K562 (cell line): Measurements from ENCODE around the gene PLA2G4D. TPM values are rescaled to one million over a fixed set of nuclear protein-coding genes. Genes with fewer than 3 reads are reported as not detected.

Source experiments
- ATAC-seq: fragments of 200-7000 bp; cut with Tn5 transposase; 3 replicates; pipeline ENCODE4 v1.9.1; 2020; ENCODE audit warnings: moderate library complexity
- BruUV-seq: library from RNA; stranded (reverse); fragments of 400-500 nt; replicated peaks from 2 replicates; lab custom pipeline; 2021; lab: Mats Ljungman, UMichigan
- CTCF ChIA-PET: fragments of 300-600 bp; formaldehyde crosslinking; extraction: SDS; loops from one replicate; lab custom pipeline; 2021; ENCODE audit warnings: low intra/inter-chr PET ratio; lab: Yijun Ruan, JAX
- POLR2A ChIA-PET: fragments of 300-600, 350-650 bp; sonication (Branson Sonifier 250); formaldehyde crosslinking; extraction: SDS; loops from one replicate; lab custom pipeline; 2021; ENCODE audit warnings: antibody characterized with exemption, inconsistent platforms; lab: Yijun Ruan, JAX
- DNase-seq, 4 experiments: peaks; one replicate each; pipeline versions ENCODE4 v3.0.0 to v3.0.0-alpha.2; 2011 to 2018; ENCODE audit warnings: low spot score in 3 of 4, mixed read lengths in 3 of 4; ENCODE audit errors: extremely low read depth in 1 of 4
- FAIRE-seq: peaks from 2 replicates; lab custom pipeline; 2011; peaks lifted over from hg19 to GRCh38; lab: Jason Lieb, UNC
- H2AFZ ChIP-seq: 2 replicates; pipeline ENCODE4 v1.6.0; 2011; ENCODE audit warnings: low read depth, low read length, control low read depth, inconsistent platforms
- H3K27ac ChIP-seq: fragments of 200-600 bp; 3 replicates; pipeline ENCODE4 v1.8.0; 2011; ENCODE audit warnings: low read depth, mild to moderate bottlenecking, control low read depth, inconsistent platforms, low read length, moderate library complexity, mixed read lengths; ENCODE audit errors: extremely low read depth
- H3K27me3 ChIP-seq, 2 experiments: fragments of 300-600 bp in 1 of 2; 2 replicates in 1 of 2; 3 replicates in 1 of 2; pipeline versions ENCODE4 v1.6.0 to v1.8.0; 2011; ENCODE audit warnings: inconsistent platforms in 2 of 2, low read length in 2 of 2, mild to moderate bottlenecking in 1 of 2, mixed read lengths in 1 of 2, moderate library complexity in 1 of 2; ENCODE audit not compliant: control insufficient read depth in 2 of 2, insufficient read depth in 2 of 2
- H3K36me3 ChIP-seq: fragments of 300-600 bp; 3 replicates; pipeline ENCODE4 v1.8.0; 2011; ENCODE audit warnings: mild to moderate bottlenecking, low read length, inconsistent platforms; ENCODE audit not compliant: control insufficient read depth, insufficient read depth
- H3K4me1 ChIP-seq, 2 experiments: fragments of 200-600 bp in 1 of 2; replicated peaks in 1 of 2; 2 replicates in 1 of 2; 3 replicates in 1 of 2; pipeline versions ENCODE4 v1.5.1 to v1.8.0; 2011; ENCODE audit warnings: inconsistent platforms in 2 of 2, low read length in 2 of 2, mild to moderate bottlenecking in 1 of 2, mixed read lengths in 1 of 2, moderate library complexity in 1 of 2; ENCODE audit not compliant: control insufficient read depth in 2 of 2, insufficient read depth in 2 of 2
- H3K4me2 ChIP-seq: 2 replicates; pipeline ENCODE4 v1.6.1; 2011; ENCODE audit warnings: low read length, control low read depth, inconsistent platforms, mixed read lengths; ENCODE audit not compliant: insufficient read depth
- H3K4me3 ChIP-seq: fragments of 200-600 bp; sonication (generic), shearing (Covaris generic); 2 replicates; pipeline ENCODE4 v1.5.1; 2016; ENCODE audit warnings: control low read depth, inconsistent platforms
- H3K79me2 ChIP-seq: fragments of 200-600 bp; 3 replicates; pipeline ENCODE4 v1.8.0; 2011; ENCODE audit warnings: low read length, inconsistent platforms; ENCODE audit not compliant: control insufficient read depth, insufficient read depth
- H3K9ac ChIP-seq, 2 experiments: 2 replicates each; pipeline versions ENCODE4 v1.6.0 to v1.6.1; 2011; ENCODE audit warnings: low read depth in 2 of 2, low read length in 2 of 2, control low read depth in 1 of 2, inconsistent platforms in 1 of 2, mild to moderate bottlenecking in 1 of 2, mixed read lengths in 1 of 2; ENCODE audit not compliant: insufficient read depth in 1 of 2
- H3K9me1 ChIP-seq: one replicate; pipeline ENCODE4 v1.6.0; 2011; ENCODE audit warnings: inconsistent platforms, mild to moderate bottlenecking, low read length, moderate library complexity; ENCODE audit not compliant: control insufficient read depth, insufficient read depth
- H3K9me3 ChIP-seq: replicated peaks from 2 replicates; pipeline ENCODE4 v1.5.1; 2011; ENCODE audit warnings: low read depth, low read length, inconsistent platforms; ENCODE audit not compliant: control insufficient read depth, insufficient read depth
- H4K20me1 ChIP-seq: replicated peaks from 2 replicates; pipeline ENCODE4 v1.6.1; 2011; ENCODE audit warnings: low read length, inconsistent platforms, mixed read lengths; ENCODE audit not compliant: control insufficient read depth, insufficient read depth
- CBX1 ChIP-seq: sonication (generic); IDR thresholded peaks from 2 replicates; pipeline ENCODE4 v1.6.1; 2016; ENCODE audit warnings: antibody characterized with exemption, low read depth, mild to moderate bottlenecking
- HNRNPL ChIP-seq: fragments of 200-400 bp; formaldehyde crosslinking; IDR thresholded peaks from 2 replicates; pipeline ENCODE4 v1.6.1; 2017; ENCODE audit warnings: low read depth, mild to moderate bottlenecking, low read length
- KHSRP ChIP-seq: fragments of 450-650 bp; IDR thresholded peaks from 2 replicates; pipeline ENCODE4 v1.6.1; 2017
- LARP7 ChIP-seq: fragments of 450-650 bp; IDR thresholded peaks from 2 replicates; pipeline ENCODE4 v1.6.1; 2016
- PRMT5 ChIP-seq: sonication (generic); formaldehyde crosslinking; IDR thresholded peaks from 2 replicates; pipeline ENCODE4 v1.5.0; 2020; ENCODE audit warnings: missing genetic modification reagents
- RBFOX2 ChIP-seq: fragments of 200-400 bp; formaldehyde crosslinking; IDR thresholded peaks from 2 replicates; pipeline ENCODE4 v1.6.1; 2017; ENCODE audit warnings: low read depth, mild to moderate bottlenecking, low read length, moderate library complexity
- RBM39 ChIP-seq: fragments of 200-400 bp; formaldehyde crosslinking; optimal IDR thresholded peaks from 2 replicates; pipeline ENCODE3; 2018; ENCODE audit warnings: low read depth, low read length
- ZEB2 ChIP-seq: fragments of 450-650 bp; IDR thresholded peaks from 2 replicates; pipeline ENCODE4 v1.6.1; 2016
- ZFP1 ChIP-seq: fragments of 450-650 bp; formaldehyde crosslinking; IDR thresholded peaks from 2 replicates; pipeline ENCODE4 v1.4.0; 2020; ENCODE audit warnings: mild to moderate bottlenecking, mixed read lengths
- ZFP36 ChIP-seq: fragments of 150-350 bp; IDR thresholded peaks from 2 replicates; pipeline ENCODE4 v1.6.1; 2018; ENCODE audit warnings: low read length, low read depth; ENCODE audit not compliant: partially characterized antibody
- ZNF780A ChIP-seq: fragments of 250-450 bp; sonication (Bioruptor Pico); IDR thresholded peaks from 2 replicates; pipeline ENCODE4 v1.5.0; 2021; ENCODE audit warnings: mild to moderate bottlenecking
- WGBS: fragments of 100-300 bp; shearing (Covaris generic); methylation state at CpG from one replicate; pipeline ENCODE4 v1.1.6; 2016; ENCODE audit warnings: low coverage, mixed read lengths; ENCODE audit not compliant: insufficient coverage; ENCODE audit errors: missing lambda C conversion rate; 5-methylcytosine and 5-hydroxymethylcytosine counted together
- in situ Hi-C: fragments of 300-500 bp; cut with MboI; formaldehyde crosslinking; loops from 4 replicates; pipeline ENCODE4 v1.15.0; 2018; ENCODE audit warnings: inconsistent platforms, mixed read lengths
- intact Hi-C: fragments of 100-400 bp; cut with micrococcal nuclease; formaldehyde crosslinking; loops from 2 replicates; pipeline ENCODE4 v1.14.2; 2022
- polyA plus RNA-seq, 8 experiments: library from polyadenylated mRNA; depleted of rRNA in 4 of 8; stranded (reverse) in 5 of 8; unstranded in 3 of 8; fragments of >200 nt; fragmentation: Nextera tagmentation in 2 of 8; fragmentation: Illumina TruSeq in 1 of 8; extraction: Ambion mirVana in 2 of 8; extraction: Trizol in 1 of 8; gene quantifications; 2 replicates each; pipeline versions ENCODE4 v1.2.1 to v1.2.3, GENCODE V29; 2011 to 2014; ENCODE audit warnings: inconsistent platforms in 1 of 8, missing spikeins in 1 of 8
- total RNA-seq, 7 experiments: library from RNA; depleted of rRNA in 6 of 7; stranded (reverse); fragments of >200 nt in 6 of 7; fragmentation: Illumina TruSeq in 2 of 7; extraction: Trizol in 2 of 7; gene quantifications; 2 replicates each; pipeline versions ENCODE4 v1.2.1 to v1.2.3, GENCODE V29; 2011 to 2021; ENCODE audit warnings: low replicate concordance in 1 of 7
- TF ChIP-seq, protein P1 (sequence below): fragments of 450-650 bp; IDR thresholded peaks from 2 replicates; pipeline ENCODE4 v1.6.1; 2016
- TF ChIP-seq, protein P2 (sequence below): fragments of 450-650 bp; formaldehyde crosslinking; IDR thresholded peaks from 2 replicates; pipeline ENCODE4 v1.4.0; 2020; ENCODE audit warnings: mild to moderate bottlenecking, moderate library complexity
- TF ChIP-seq, protein P3 (sequence below): sonication (generic); formaldehyde crosslinking; IDR thresholded peaks from 2 replicates; pipeline ENCODE4 v1.8.0; 2022; ENCODE audit warnings: mild to moderate bottlenecking, missing genetic modification reagents
- TF ChIP-seq, protein P4 (sequence below): sonication (generic); formaldehyde crosslinking; IDR thresholded peaks from 2 replicates; pipeline ENCODE4 v1.8.0; 2022; ENCODE audit warnings: mild to moderate bottlenecking, missing genetic modification reagents

The PLA2G4D gene
- total and polyA plus RNA-seq, 9 of the 15 experiments (the other 6 are each of a cell fraction or from before 2014, with no cell fraction given): 0.04 TPM; not detected in 8

DNA sequence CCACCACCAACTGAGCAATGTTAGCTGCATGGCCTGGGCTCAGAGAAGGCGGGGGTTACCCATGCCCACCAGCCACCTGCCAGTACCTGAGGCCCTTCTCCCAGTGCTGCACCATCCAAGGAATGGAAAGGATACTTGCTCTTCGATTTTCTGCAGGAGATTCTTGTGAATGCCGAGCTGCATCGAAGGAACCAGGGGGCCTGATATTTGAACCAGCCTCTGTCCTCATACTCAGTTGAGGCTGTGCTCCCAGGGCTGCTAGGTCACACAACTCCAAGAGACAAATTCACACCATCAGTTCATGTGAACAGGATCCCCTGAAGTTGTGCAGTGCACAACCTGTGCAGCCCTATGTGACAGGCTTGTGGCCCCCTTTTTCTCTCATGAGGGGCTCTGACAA lies 44.0 kb upstream of the PLA2G4D start:
- no peaks in the 10 kb centered on the region for H3K36me3 ChIP-seq
- FAIRE-seq (no peak), ATAC-seq (no peak), DNase-seq (no peak)
- H2AFZ ChIP-seq: no peak overlapping the region
- 0% methylated on average over 4 of the region's 4 CpGs for WGBS
- intact Hi-C loops (loop anchor here (5.0 kb wide), 2 partner anchors 56 to 249 kb away; no protein-coding TSS in a partner anchor), in situ Hi-C loops (loop anchor here (5.0 kb wide), 1 partner anchor 71 kb away; no protein-coding TSS in a partner anchor)
- no peaks in the 10 kb centered on the region for H3K9me1 ChIP-seq
- H3K9ac ChIP-seq: no peak overlapping the region
- H3K27me3 ChIP-seq: peaks cover 2 to 37% of the 10 kb centered on the region in 2 experiments; a peak in 3 of 5 replicates
- H3K4me1 ChIP-seq: peaks cover 5 to 7% of the 10 kb centered on the region in 2 experiments; a peak in 3 of 5 replicates
- no peaks in the 10 kb centered on the region for H3K9me3 ChIP-seq
- BruUV-seq: no TSS peak
- ChIA-PET CTCF (interaction anchor here (0.5 to 0.9 kb wide), 4 partner anchors 59 to 444 kb away, joined by 3 to 4 read pairs (median 3); no protein-coding TSS in a partner anchor), POLR2A (interaction anchor here (0.5 to 1.1 kb wide), 3 partner anchors 10 to 59 kb away, joined by 3 to 4 read pairs (median 3); partner anchors contain the start of gene PLA2G4F)
- no peak overlapping the region for H3K4me3 ChIP-seq
- H3K27ac ChIP-seq: no peak overlapping the region
- no peak overlapping the region for H3K4me2 ChIP-seq
- no peaks in the 10 kb centered on the region for H3K79me2 ChIP-seq
- TF ChIP-seq KHSRP: no peak
- no peak for TF ChIP-seq CBX1
- TF ChIP-seq, protein P1, sequence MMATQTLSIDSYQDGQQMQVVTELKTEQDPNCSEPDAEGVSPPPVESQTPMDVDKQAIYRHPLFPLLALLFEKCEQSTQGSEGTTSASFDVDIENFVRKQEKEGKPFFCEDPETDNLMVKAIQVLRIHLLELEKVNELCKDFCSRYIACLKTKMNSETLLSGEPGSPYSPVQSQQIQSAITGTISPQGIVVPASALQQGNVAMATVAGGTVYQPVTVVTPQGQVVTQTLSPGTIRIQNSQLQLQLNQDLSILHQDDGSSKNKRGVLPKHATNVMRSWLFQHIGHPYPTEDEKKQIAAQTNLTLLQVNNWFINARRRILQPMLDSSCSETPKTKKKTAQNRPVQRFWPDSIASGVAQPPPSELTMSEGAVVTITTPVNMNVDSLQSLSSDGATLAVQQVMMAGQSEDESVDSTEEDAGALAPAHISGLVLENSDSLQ: no peak
- no peak for TF ChIP-seq RBFOX2
- TF ChIP-seq, protein P2, sequence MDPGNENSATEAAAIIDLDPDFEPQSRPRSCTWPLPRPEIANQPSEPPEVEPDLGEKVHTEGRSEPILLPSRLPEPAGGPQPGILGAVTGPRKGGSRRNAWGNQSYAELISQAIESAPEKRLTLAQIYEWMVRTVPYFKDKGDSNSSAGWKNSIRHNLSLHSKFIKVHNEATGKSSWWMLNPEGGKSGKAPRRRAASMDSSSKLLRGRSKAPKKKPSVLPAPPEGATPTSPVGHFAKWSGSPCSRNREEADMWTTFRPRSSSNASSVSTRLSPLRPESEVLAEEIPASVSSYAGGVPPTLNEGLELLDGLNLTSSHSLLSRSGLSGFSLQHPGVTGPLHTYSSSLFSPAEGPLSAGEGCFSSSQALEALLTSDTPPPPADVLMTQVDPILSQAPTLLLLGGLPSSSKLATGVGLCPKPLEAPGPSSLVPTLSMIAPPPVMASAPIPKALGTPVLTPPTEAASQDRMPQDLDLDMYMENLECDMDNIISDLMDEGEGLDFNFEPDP: no peak
- TF ChIP-seq RBM39: no peak
- TF ChIP-seq, protein P3, sequence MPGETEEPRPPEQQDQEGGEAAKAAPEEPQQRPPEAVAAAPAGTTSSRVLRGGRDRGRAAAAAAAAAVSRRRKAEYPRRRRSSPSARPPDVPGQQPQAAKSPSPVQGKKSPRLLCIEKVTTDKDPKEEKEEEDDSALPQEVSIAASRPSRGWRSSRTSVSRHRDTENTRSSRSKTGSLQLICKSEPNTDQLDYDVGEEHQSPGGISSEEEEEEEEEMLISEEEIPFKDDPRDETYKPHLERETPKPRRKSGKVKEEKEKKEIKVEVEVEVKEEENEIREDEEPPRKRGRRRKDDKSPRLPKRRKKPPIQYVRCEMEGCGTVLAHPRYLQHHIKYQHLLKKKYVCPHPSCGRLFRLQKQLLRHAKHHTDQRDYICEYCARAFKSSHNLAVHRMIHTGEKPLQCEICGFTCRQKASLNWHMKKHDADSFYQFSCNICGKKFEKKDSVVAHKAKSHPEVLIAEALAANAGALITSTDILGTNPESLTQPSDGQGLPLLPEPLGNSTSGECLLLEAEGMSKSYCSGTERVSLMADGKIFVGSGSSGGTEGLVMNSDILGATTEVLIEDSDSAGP (CRISPR knock-in tag): no peak
- TF ChIP-seq ZFP1: no peak
- TF ChIP-seq ZEB2: no peak
- no peak for TF ChIP-seq LARP7
- no peak for TF ChIP-seq ZFP36
- no peak for TF ChIP-seq ZNF780A (CRISPR knock-in tag)
- no peak for TF ChIP-seq HNRNPL
- no peak for TF ChIP-seq PRMT5 (CRISPR knock-in tag)
- TF ChIP-seq, protein P4, sequence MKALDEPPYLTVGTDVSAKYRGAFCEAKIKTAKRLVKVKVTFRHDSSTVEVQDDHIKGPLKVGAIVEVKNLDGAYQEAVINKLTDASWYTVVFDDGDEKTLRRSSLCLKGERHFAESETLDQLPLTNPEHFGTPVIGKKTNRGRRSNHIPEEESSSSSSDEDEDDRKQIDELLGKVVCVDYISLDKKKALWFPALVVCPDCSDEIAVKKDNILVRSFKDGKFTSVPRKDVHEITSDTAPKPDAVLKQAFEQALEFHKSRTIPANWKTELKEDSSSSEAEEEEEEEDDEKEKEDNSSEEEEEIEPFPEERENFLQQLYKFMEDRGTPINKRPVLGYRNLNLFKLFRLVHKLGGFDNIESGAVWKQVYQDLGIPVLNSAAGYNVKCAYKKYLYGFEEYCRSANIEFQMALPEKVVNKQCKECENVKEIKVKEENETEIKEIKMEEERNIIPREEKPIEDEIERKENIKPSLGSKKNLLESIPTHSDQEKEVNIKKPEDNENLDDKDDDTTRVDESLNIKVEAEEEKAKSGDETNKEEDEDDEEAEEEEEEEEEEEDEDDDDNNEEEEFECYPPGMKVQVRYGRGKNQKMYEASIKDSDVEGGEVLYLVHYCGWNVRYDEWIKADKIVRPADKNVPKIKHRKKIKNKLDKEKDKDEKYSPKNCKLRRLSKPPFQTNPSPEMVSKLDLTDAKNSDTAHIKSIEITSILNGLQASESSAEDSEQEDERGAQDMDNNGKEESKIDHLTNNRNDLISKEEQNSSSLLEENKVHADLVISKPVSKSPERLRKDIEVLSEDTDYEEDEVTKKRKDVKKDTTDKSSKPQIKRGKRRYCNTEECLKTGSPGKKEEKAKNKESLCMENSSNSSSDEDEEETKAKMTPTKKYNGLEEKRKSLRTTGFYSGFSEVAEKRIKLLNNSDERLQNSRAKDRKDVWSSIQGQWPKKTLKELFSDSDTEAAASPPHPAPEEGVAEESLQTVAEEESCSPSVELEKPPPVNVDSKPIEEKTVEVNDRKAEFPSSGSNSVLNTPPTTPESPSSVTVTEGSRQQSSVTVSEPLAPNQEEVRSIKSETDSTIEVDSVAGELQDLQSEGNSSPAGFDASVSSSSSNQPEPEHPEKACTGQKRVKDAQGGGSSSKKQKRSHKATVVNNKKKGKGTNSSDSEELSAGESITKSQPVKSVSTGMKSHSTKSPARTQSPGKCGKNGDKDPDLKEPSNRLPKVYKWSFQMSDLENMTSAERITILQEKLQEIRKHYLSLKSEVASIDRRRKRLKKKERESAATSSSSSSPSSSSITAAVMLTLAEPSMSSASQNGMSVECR (CRISPR knock-in tag): no peak
- H4K20me1 ChIP-seq: no peaks in the 10 kb centered on the region
